Esophagus muscularis mucosa (tissue), 4 donors: Measurements from ENCODE around the gene NRXN3. TPM values are rescaled to one million over a fixed set of nuclear protein-coding genes. Genes with fewer than 3 reads are reported as not detected.

ENCODE experiments used
- DNase-seq: peaks from one replicate; pipeline ENCODE4 v3.0.0-alpha.2; 2017; ENCODE audit errors: extremely low spot score
- H3K27ac ChIP-seq, 4 donors: fragments of 200-600 bp; sonication (generic); replicated peaks in 1 of 4; 1 replicate in 3 of 4; 2 replicates in 1 of 4; pipeline ENCODE4 v1.5.1; 2016 to 2019; ENCODE audit warnings: mild to moderate bottlenecking in 1 of 4
- H3K27me3 ChIP-seq, 4 donors: fragments of 200-600 bp; sonication (generic); one replicate each; pipeline versions ENCODE4 v1.5.1 to v1.6.0; 2016 to 2019
- H3K36me3 ChIP-seq, 4 donors: fragments of 200-600 bp; sonication (generic); one replicate each; pipeline ENCODE4 v1.5.1; 2016 to 2019
- H3K4me1 ChIP-seq, 4 donors: fragments of 200-600 bp; sonication (generic); one replicate each; pipeline ENCODE4 v1.5.1; 2016 to 2019
- H3K4me3 ChIP-seq, 4 donors: fragments of 200-600 bp; sonication (generic); 1 replicate in 2 of 4; 2 replicates in 2 of 4; pipeline ENCODE4 v1.5.1; 2016 to 2019; ENCODE audit warnings: mild to moderate bottlenecking in 4 of 4, moderate library complexity in 1 of 4
- H3K9me3 ChIP-seq, 4 donors: fragments of 200-600 bp; sonication (generic); 1 replicate in 3 of 4; 2 replicates in 1 of 4; pipeline ENCODE4 v1.5.1; 2016 to 2019
- EP300 ChIP-seq: sonication (generic); formaldehyde crosslinking; IDR thresholded peaks from one replicate; pipeline ENCODE4 v1.6.1; 2017; ENCODE audit warnings: antibody characterized with exemption
- POLR2A ChIP-seq: fragments of 450-650 bp; IDR thresholded peaks from one replicate; pipeline ENCODE4 v1.6.1; 2017; ENCODE audit warnings: antibody characterized with exemption, moderate library complexity, mild to moderate bottlenecking, low read depth
- POLR2AphosphoS5 ChIP-seq, 2 donors: sonication (generic); formaldehyde crosslinking; IDR thresholded peaks; one replicate each; pipeline ENCODE4 v1.6.1; 2017; ENCODE audit warnings: antibody characterized with exemption in 2 of 2
- WGBS: methylation state at CpG from one replicate; pipeline ENCODE4 v1.1.5; 2018; 5-methylcytosine and 5-hydroxymethylcytosine counted together
- intact Hi-C: fragments of 100-400 bp; cut with DNase I; formaldehyde crosslinking; loops from one replicate; pipeline ENCODE4 v1.15.1; 2023
- total RNA-seq, 4 donors: library from RNA; depleted of rRNA; stranded (reverse); fragments of >200 nt; gene quantifications; one replicate each; pipeline versions ENCODE4 v1.1.0 to v1.2.1, GENCODE V29; 2016
- TF ChIP-seq, protein P1 (sequence below), 3 experiments: fragments of 200-600 bp in 2 of 3; fragments of 450-650 bp in 1 of 3; sonication (generic) in 2 of 3; IDR thresholded peaks; one replicate each; pipeline ENCODE4 v1.5.1; 2017 to 2019; ENCODE audit warnings: antibody characterized with exemption in 3 of 3, mild to moderate bottlenecking in 2 of 3, moderate library complexity in 1 of 3

The NRXN3 gene
- total RNA-seq, 4 donors from 2014 or later = 71.1 to 159 (median 122) TPM

DNA sequence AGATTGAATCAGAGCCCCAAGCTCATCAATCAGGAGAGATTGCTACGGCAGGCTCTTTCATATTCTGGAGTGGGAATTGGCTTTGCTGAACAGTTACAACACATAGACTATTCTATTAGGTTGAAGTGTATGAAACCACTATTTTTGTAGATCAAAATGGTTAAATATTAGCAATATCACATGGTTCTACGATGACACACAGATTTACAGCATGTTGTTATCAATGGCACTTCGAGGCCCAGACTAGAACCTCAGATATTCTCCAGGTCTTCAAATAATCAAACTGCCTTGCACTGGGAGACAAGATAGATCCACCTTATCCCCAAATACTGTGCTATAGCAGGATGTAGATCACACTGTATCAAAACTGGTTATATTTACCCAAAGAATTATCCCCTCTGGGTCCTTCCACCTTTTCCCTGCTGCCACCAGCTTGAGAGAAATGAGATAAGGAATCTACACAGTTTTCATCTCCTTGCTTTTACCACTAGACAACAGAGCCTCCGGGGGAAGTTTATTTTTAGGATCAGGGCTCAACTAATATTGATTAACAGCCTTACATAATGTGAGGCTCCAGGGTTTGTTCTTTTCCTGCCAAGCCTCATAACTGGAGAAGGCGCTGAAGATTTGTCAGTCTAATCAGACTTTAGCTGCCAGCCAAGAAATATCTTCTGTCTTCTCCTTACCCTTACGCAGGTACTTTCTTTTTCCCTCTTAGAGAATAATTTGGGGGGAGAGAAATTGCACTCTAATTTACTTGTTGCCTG is 1534.1 kb downstream of the NRXN3 start:
- Histone ChIP-seq H3K27me3 (no peaks in the 10 kb centered on the region), H3K4me1 (peaks cover 0 to 51% (median 41%) of the 10 kb centered on the region in 4 donors), H3K4me3 (no peak overlapping the region), H3K9me3 (no peaks in the 10 kb centered on the region), H3K36me3 (no peaks in the 10 kb centered on the region), H3K27ac (no peak overlapping the region)
- intact Hi-C loops = no loop called here
- TF ChIP-seq POLR2AphosphoS5 (IDR thresholded peaks at IDR 0.05) (no peak), POLR2A (no peak), EP300 (no peak)
- TF ChIP-seq, protein P1, sequence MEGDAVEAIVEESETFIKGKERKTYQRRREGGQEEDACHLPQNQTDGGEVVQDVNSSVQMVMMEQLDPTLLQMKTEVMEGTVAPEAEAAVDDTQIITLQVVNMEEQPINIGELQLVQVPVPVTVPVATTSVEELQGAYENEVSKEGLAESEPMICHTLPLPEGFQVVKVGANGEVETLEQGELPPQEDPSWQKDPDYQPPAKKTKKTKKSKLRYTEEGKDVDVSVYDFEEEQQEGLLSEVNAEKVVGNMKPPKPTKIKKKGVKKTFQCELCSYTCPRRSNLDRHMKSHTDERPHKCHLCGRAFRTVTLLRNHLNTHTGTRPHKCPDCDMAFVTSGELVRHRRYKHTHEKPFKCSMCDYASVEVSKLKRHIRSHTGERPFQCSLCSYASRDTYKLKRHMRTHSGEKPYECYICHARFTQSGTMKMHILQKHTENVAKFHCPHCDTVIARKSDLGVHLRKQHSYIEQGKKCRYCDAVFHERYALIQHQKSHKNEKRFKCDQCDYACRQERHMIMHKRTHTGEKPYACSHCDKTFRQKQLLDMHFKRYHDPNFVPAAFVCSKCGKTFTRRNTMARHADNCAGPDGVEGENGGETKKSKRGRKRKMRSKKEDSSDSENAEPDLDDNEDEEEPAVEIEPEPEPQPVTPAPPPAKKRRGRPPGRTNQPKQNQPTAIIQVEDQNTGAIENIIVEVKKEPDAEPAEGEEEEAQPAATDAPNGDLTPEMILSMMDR (IDR thresholded peaks at IDR 0.05) = no peak
- no peak for DNase-seq
- WGBS = 52% methylated on average over 6 of the region's 6 CpGs

DNA sequence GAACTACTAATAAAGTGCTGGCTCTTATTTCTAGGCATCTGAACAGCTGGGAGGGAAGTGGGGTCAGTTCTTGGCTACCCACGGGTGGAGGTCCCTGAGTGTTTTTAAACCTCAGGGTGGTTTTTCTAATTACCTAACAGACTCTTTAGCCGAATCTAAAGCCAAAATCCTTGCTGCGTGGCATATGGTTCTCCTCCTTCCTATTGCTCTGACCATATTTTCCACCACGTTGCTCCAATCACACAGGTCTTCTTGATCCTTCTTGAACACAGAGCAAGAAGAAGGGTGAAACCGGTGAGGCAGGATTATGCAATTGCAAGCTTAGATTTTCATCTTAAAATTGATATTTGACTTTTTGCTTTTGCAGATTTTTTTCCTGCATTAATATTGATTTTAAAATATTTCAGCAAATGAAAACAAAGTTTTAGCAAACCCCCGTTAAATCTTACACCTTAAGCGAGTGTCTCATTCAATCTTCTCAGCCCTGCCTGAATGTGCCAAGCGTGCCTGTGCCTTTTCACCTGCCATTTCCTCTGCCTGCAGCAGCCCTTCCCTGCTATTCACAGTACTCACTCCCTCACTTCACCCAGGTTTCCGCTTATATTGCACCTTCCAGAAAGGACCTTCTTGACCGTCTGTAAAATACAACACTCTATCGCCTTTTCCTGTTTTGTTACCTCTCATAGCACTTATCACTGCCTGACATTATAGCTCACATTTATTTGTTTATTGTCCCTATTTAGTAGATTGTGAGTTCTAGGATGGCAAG is 1535.1 kb downstream of the NRXN3 start:
- Histone ChIP-seq H3K27ac (no peak overlapping the region), H3K4me3 (no peak overlapping the region), H3K36me3 (no peaks in the 10 kb centered on the region), H3K4me1 (peaks cover 0 to 42% (median 34%) of the 10 kb centered on the region in 4 donors), H3K27me3 (no peaks in the 10 kb centered on the region), H3K9me3 (no peaks in the 10 kb centered on the region)
- WGBS = 85% methylated on average over 11 of the region's 11 CpGs
- no peak for DNase-seq
- intact Hi-C loops = no loop called here
- TF ChIP-seq POLR2A (no peak), POLR2AphosphoS5 (IDR thresholded peaks at IDR 0.05) (no peak), EP300 (no peak)
- TF ChIP-seq, protein P1 (IDR thresholded peaks at IDR 0.05) = no peak

DNA sequence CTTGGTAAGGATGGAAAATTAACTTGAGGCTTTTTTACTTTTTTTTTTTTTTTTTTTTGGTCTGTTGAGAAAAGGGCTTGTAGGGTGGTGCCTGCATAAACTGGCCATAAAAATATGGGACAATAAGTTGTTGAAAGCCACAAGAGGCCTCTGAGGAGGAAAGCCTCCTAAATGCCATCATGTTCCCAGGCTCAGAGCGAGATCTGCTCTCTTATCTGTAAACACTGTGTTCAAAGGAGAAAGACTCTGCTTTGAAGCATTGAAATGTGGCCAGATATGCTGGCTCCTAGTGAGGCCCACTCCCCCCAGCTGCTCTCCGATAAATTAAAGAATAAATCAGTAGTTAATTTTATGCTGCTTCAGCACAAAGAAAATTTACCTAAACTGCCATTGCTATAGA is 1536.2 kb downstream of the NRXN3 start:
- Histone ChIP-seq H3K4me1 (peaks cover 0 to 42% (median 33%) of the 10 kb centered on the region in 4 donors), H3K9me3 (no peaks in the 10 kb centered on the region), H3K4me3 (no peak overlapping the region), H3K27ac (no peak overlapping the region), H3K27me3 (no peaks in the 10 kb centered on the region), H3K36me3 (no peaks in the 10 kb centered on the region)
- intact Hi-C loops = no loop called here
- no peak for DNase-seq
- no peak for TF ChIP-seq EP300
- TF ChIP-seq POLR2AphosphoS5 (IDR thresholded peaks at IDR 0.05) = no peak
- 58% methylated on average over 2 of the region's 2 CpGs for WGBS

DNA sequence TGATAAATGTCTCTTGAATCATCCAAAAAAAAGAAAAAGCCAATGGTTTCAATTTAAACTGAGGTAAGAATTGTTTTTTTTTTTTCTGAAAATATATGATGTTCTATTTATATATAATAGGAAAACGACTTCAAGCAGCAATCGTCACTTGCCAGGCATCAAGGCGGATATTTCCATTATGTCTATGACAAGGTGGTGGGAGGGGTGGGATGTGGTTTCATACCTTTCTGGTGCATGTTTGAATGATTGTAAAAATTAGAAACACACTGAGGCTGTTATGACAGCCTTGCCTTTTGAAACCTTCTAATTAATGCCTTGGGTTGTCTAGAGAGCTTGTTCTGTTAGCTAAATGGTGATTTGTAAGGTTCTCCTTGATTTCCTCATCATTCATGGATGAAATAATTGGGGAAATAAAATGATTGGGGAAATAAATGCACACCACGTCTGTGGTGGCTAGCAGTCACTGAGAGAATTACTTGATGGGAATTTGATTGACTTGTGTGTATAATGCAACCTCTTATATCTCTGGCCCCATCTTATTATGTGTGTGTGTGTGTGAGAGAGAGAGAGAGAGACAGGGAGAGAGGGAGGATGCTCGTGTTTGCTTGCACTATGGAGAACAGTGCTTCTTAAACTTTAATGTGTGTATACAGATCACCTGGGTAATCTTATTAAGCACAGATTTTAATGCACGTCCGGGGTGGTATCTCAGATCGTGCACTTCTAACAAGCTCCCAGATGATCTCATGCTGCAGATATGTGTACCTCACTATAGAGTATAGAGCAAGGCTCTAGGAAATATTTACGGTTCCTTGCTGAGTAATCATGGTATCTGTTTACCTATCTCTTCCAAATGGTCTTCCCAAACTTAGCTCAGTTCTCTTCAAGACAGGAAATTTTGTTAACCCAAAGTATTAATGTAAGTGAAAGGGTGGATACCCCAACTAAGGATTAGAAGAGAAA is 1538.5 kb downstream of the NRXN3 start:
- Histone ChIP-seq H3K9me3 (no peaks in the 10 kb centered on the region), H3K4me3 (no peak overlapping the region), H3K27ac (no peak overlapping the region), H3K27me3 (no peaks in the 10 kb centered on the region), H3K4me1 (peaks cover 0 to 37% (median 28%) of the 10 kb centered on the region in 4 donors), H3K36me3 (no peaks in the 10 kb centered on the region)
- TF ChIP-seq EP300 = no peak
- TF ChIP-seq, protein P1 (IDR thresholded peaks at IDR 0.05) = no peak
- no peak for TF ChIP-seq POLR2A
- TF ChIP-seq POLR2AphosphoS5 (IDR thresholded peaks at IDR 0.05) = no peak
- no peak for DNase-seq
- intact Hi-C loops = no loop called here
- 60% methylated on average over 9 of the region's 9 CpGs for WGBS
